IMR-90 (cell line): ENCODE measurements around the gene NLRC3.

Experiments used
- BHLHE40 ChIP-seq: fragments of 150-350 bp; IDR thresholded peaks from 2 replicates; pipeline ENCODE4 v1.6.1; 2016; ENCODE audit warnings: mild to moderate bottlenecking, low read depth, low read length
- CEBPB ChIP-seq: IDR thresholded peaks from 2 replicates; pipeline ENCODE4 v1.6.1; 2012; ENCODE audit warnings: low read depth, low read length, improper control_type of control experiment
- CHD1 ChIP-seq: IDR thresholded peaks from 2 replicates; pipeline ENCODE4 v1.6.1; 2012; ENCODE audit warnings: low read depth, low read length, improper control_type of control experiment
- CTCF ChIP-seq: conservative IDR thresholded peaks from 2 replicates; pipeline ENCODE4 v1.5.1; 2012; ENCODE audit warnings: mild to moderate bottlenecking, low read depth, low read length, improper control_type of control experiment
- ELK1 ChIP-seq: fragments of 150-350 bp; IDR thresholded peaks from 2 replicates; pipeline ENCODE4 v1.6.1; 2016; ENCODE audit warnings: low read depth, mild to moderate bottlenecking, low read length, moderate library complexity, borderline replicate concordance
- MAFK ChIP-seq: IDR thresholded peaks from 2 replicates; pipeline ENCODE4 v1.6.1; 2012; ENCODE audit warnings: low read depth, low read length, improper control_type of control experiment
- MAZ ChIP-seq: IDR thresholded peaks from 2 replicates; pipeline ENCODE4 v1.6.1; 2012; ENCODE audit warnings: low read depth, mild to moderate bottlenecking, low read length, improper control_type of control experiment, moderate library complexity, borderline replicate concordance
- MXI1 ChIP-seq: IDR thresholded peaks from 2 replicates; pipeline ENCODE4 v1.6.1; 2012; ENCODE audit warnings: low read depth, mild to moderate bottlenecking, low read length, moderate library complexity, borderline replicate concordance
- POLR2A ChIP-seq: IDR thresholded peaks from 2 replicates; pipeline ENCODE4 v1.6.1; 2012; ENCODE audit warnings: mild to moderate bottlenecking, low read depth, low read length
- RAD21 ChIP-seq: IDR thresholded peaks from 2 replicates; pipeline ENCODE4 v1.6.1; 2012; ENCODE audit warnings: low read length, improper control_type of control experiment
- RCOR1 ChIP-seq: IDR thresholded peaks from 2 replicates; pipeline ENCODE4 v1.6.1; 2012; ENCODE audit warnings: mild to moderate bottlenecking, low read length, improper control_type of control experiment; ENCODE audit not compliant: insufficient replicate concordance
- RFX5 ChIP-seq: IDR thresholded peaks from 2 replicates; pipeline ENCODE4 v1.8.0; 2012; ENCODE audit warnings: low read depth, mild to moderate bottlenecking, low read length, moderate library complexity
- SMC3 ChIP-seq: fragments of 150-350 bp; IDR thresholded peaks from 2 replicates; pipeline ENCODE4 v1.6.1; 2016; ENCODE audit warnings: low read depth, mild to moderate bottlenecking, antibody characterized with exemption, low read length, moderate library complexity
- USF2 ChIP-seq: fragments of 150-350 bp; IDR thresholded peaks from 2 replicates; pipeline ENCODE4 v1.6.1; 2017; ENCODE audit warnings: mild to moderate bottlenecking, antibody characterized with exemption, low read length, low read depth

GRCh38 chr16:3498988-3499387 lies 78.2 kb downstream of the NLRC3 start:
- TF ChIP-seq MXI1 (no peak), POLR2A (no peak), CTCF (no peak), RAD21 (no peak), CEBPB (no peak), CHD1 (no peak), RCOR1 (no peak), USF2 (no peak), BHLHE40 (no peak), SMC3 (no peak), ELK1 (no peak), MAFK (no peak), MAZ (no peak), RFX5 (no peak)
